GM19372 (cell line): ENCODE data around the gene USH1C.

Experiments used
- ATAC-seq: cut with Tn5 transposase; IDR thresholded peaks from one replicate; pipeline ENCODE4 v1.9.1; 2021; ENCODE audit warnings: mild to moderate bottlenecking, low read depth, moderate library complexity; ENCODE audit not compliant: unreplicated experiment

Gene USH1C

GRCh38 chr11:17544181-17544622 is at the start of gene USH1C:
Gene USH1C, minus strand, starts transcription at chr11:17544416. Its CDS starts 109 bp downstream, at chr11:17544307.
- ATAC-seq: no peak

GRCh38 chr11:17593466-17594245 is 49.4 kb upstream of the USH1C start:
- ATAC-seq: no peak

- no peak for ATAC-seq
Measured at GRCh38 chr11:17591293-17591692, 47.1 kb upstream of the USH1C start.

GRCh38 chr11:17590463-17590862 is 46.2 kb upstream of the USH1C start:
- no peak for ATAC-seq

- no peak for ATAC-seq
Measured at GRCh38 chr11:17588721-17589120, 44.5 kb upstream of the USH1C start.

- ATAC-seq: no peak
Measured at GRCh38 chr11:17588166-17588565, 44.0 kb upstream of the USH1C start.

GRCh38 chr11:17585911-17586695 is 41.9 kb upstream of the USH1C start:
- ATAC-seq: no peak

GRCh38 chr11:17581732-17582053 is 37.5 kb upstream of the USH1C start:
- no peak for ATAC-seq

GRCh38 chr11:17581036-17581731 is 37.0 kb upstream of the USH1C start:
- ATAC-seq: no peak

GRCh38 chr11:17580271-17580670 is 36.1 kb upstream of the USH1C start:
- ATAC-seq: no peak

GRCh38 chr11:17579451-17579850 is 35.2 kb upstream of the USH1C start:
- ATAC-seq: no peak

GRCh38 chr11:17578958-17579357 is 34.7 kb upstream of the USH1C start:
- no peak for ATAC-seq

- no peak for ATAC-seq
Measured at GRCh38 chr11:17578296-17578695, 34.1 kb upstream of the USH1C start.

GRCh38 chr11:17575431-17576425 is 31.5 kb upstream of the USH1C start:
- no peak for ATAC-seq

- no peak for ATAC-seq
Measured at GRCh38 chr11:17574141-17575091, 30.2 kb upstream of the USH1C start.

- ATAC-seq: no peak
Measured at GRCh38 chr11:17573526-17573925, 29.3 kb upstream of the USH1C start.

- no peak for ATAC-seq
Measured at GRCh38 chr11:17572791-17573460, 28.7 kb upstream of the USH1C start.

- ATAC-seq: no peak
Measured at GRCh38 chr11:17572359-17572690, 28.1 kb upstream of the USH1C start.
